Measurements from ENCODE around the gene ELL. TPM values are rescaled to one million over a fixed set of nuclear protein-coding genes. Genes with fewer than 3 reads are reported as not detected.
"Not testable (repeated sequence)": the region's sequence is repeated elsewhere in the genome, so short reads cannot be mapped to it uniquely, and the experiment has no call there.

Gene ELL
- total RNA-seq, 1 donor from 2014 or later, result 27.0 TPM

GRCh38 chr19:18417250-18418028, 104.4 kb downstream of the ELL start:
- peak; percentile 44 for DNase-seq (ENCODE audit: low spot score)
- peak overlapping the region; percentile 88 for H3K27ac Mint-ChIP-seq
- H3K4me3 Mint-ChIP-seq (ENCODE audit: low read depth), result peak overlapping the region; percentile 74
- no peaks in the 10 kb centered on the region for H3K9me3 Mint-ChIP-seq
- H3K4me1 Mint-ChIP-seq (ENCODE audit: low read depth), result peaks cover 59% of the 10 kb centered on the region
- intact Hi-C loops (cut with micrococcal nuclease), result no loop called here
- H3K36me3 Mint-ChIP-seq (ENCODE audit: low read depth), result peaks cover 4% of the 10 kb centered on the region
- peaks cover 3% of the 10 kb centered on the region for H3K27me3 Mint-ChIP-seq (ENCODE audit: low read depth)

- H3K9me3 Mint-ChIP-seq, result no peaks in the 10 kb centered on the region
- peak overlapping the region; percentile 88 for H3K27ac Mint-ChIP-seq
- peaks cover 54% of the 10 kb centered on the region for H3K4me1 Mint-ChIP-seq (ENCODE audit: low read depth)
- H3K4me3 Mint-ChIP-seq (ENCODE audit: low read depth), result peak overlapping the region; percentile 69
- peaks cover 4% of the 10 kb centered on the region for H3K36me3 Mint-ChIP-seq (ENCODE audit: low read depth)
- peak; percentile 69 for DNase-seq (ENCODE audit: low spot score)
- peaks cover 3% of the 10 kb centered on the region for H3K27me3 Mint-ChIP-seq (ENCODE audit: low read depth)
- intact Hi-C loops (cut with micrococcal nuclease), result no loop called here
These were observed 105.1 kb downstream of the ELL start for GRCh38 chr19:18416778-18417249.

- H3K4me3 Mint-ChIP-seq (ENCODE audit: low read depth), result peak overlapping the region; percentile 52
- H3K36me3 Mint-ChIP-seq (ENCODE audit: low read depth), result peaks cover 3% of the 10 kb centered on the region
- H3K27me3 Mint-ChIP-seq (ENCODE audit: low read depth), result peaks cover 6% of the 10 kb centered on the region
- H3K4me1 Mint-ChIP-seq (ENCODE audit: low read depth), result peaks cover 43% of the 10 kb centered on the region
- intact Hi-C loops (cut with micrococcal nuclease), result loop anchor here (2.0 kb wide), 1 partner anchor 211 kb away; the partner anchor contains the start of gene RAB3A
- no peaks in the 10 kb centered on the region for H3K9me3 Mint-ChIP-seq
- H3K27ac Mint-ChIP-seq, result peak overlapping the region; percentile 79
- DNase-seq (ENCODE audit: low spot score), result no peak
These were observed 106.5 kb downstream of the ELL start for GRCh38 chr19:18415178-18415867.

- no peaks in the 10 kb centered on the region for H3K36me3 Mint-ChIP-seq (ENCODE audit: low read depth)
- H3K27ac Mint-ChIP-seq, result peak overlapping the region; percentile 67
- peaks cover 41% of the 10 kb centered on the region for H3K4me1 Mint-ChIP-seq (ENCODE audit: low read depth)
- no peak for DNase-seq (ENCODE audit: low spot score)
- no peak overlapping the region for H3K4me3 Mint-ChIP-seq (ENCODE audit: low read depth)
- H3K27me3 Mint-ChIP-seq (ENCODE audit: low read depth), result peaks cover 6% of the 10 kb centered on the region
- intact Hi-C loops (cut with micrococcal nuclease), result loop anchor here (2.0 to 5.0 kb wide), 3 partner anchors 67 to 210 kb away; partner anchors contain the start of gene RAB3A
- no peaks in the 10 kb centered on the region for H3K9me3 Mint-ChIP-seq
These were observed 107.2 kb downstream of the ELL start for GRCh38 chr19:18414504-18415177.

- H3K27me3 Mint-ChIP-seq (ENCODE audit: low read depth), result peaks cover 6% of the 10 kb centered on the region
- intact Hi-C loops (cut with micrococcal nuclease), result loop anchor here (5.0 kb wide), 2 partner anchors 65 to 135 kb away; no protein-coding TSS in a partner anchor
- no peak for DNase-seq (ENCODE audit: low spot score)
- H3K4me3 Mint-ChIP-seq (ENCODE audit: low read depth), result no peak overlapping the region
- H3K27ac Mint-ChIP-seq, result no peak overlapping the region
- peaks cover 29% of the 10 kb centered on the region for H3K4me1 Mint-ChIP-seq (ENCODE audit: low read depth)
- no peaks in the 10 kb centered on the region for H3K36me3 Mint-ChIP-seq (ENCODE audit: low read depth)
- no peaks in the 10 kb centered on the region for H3K9me3 Mint-ChIP-seq
These were observed 109.1 kb downstream of the ELL start for GRCh38 chr19:18412610-18413239.

- no peak for DNase-seq (ENCODE audit: low spot score)
- Mint-ChIP-seq H3K4me3 (ENCODE audit: low read depth) (no peak overlapping the region), H3K36me3 (ENCODE audit: low read depth) (no peaks in the 10 kb centered on the region), H3K4me1 (ENCODE audit: low read depth) (no peaks in the 10 kb centered on the region), H3K27me3 (ENCODE audit: low read depth) (peaks cover 6% of the 10 kb centered on the region), H3K9me3 (no peaks in the 10 kb centered on the region), H3K27ac (no peak overlapping the region)
- intact Hi-C loops (cut with micrococcal nuclease), result no loop called here
These were observed 113.8 kb downstream of the ELL start for GRCh38 chr19:18408053-18408476.

GRCh38 chr19:18406749-18407148, 115.1 kb downstream of the ELL start:
- H3K4me3 Mint-ChIP-seq (ENCODE audit: low read depth), result no peak overlapping the region
- no peaks in the 10 kb centered on the region for H3K36me3 Mint-ChIP-seq (ENCODE audit: low read depth)
- peaks cover 3% of the 10 kb centered on the region for H3K27me3 Mint-ChIP-seq (ENCODE audit: low read depth)
- no peaks in the 10 kb centered on the region for H3K9me3 Mint-ChIP-seq
- intact Hi-C loops (cut with micrococcal nuclease), result no loop called here
- DNase-seq (ENCODE audit: low spot score), result no peak
- H3K27ac Mint-ChIP-seq, result no peak overlapping the region
- no peaks in the 10 kb centered on the region for H3K4me1 Mint-ChIP-seq (ENCODE audit: low read depth)

- not testable (repeated sequence) for H3K9me3 Mint-ChIP-seq
These were observed 116.1 kb downstream of the ELL start for GRCh38 chr19:18405754-18406153.

GRCh38 chr19:18402455-18403248, 119.2 kb downstream of the ELL start:
- intact Hi-C loops (cut with micrococcal nuclease); H3K4me1 Mint-ChIP-seq (ENCODE audit: low read depth); DNase-seq (ENCODE audit: low spot score); H3K4me3 Mint-ChIP-seq (ENCODE audit: low read depth); H3K9me3 Mint-ChIP-seq; H3K27me3 Mint-ChIP-seq (ENCODE audit: low read depth); H3K36me3 Mint-ChIP-seq (ENCODE audit: low read depth); H3K27ac Mint-ChIP-seq: not testable (repeated sequence)

More at GRCh38 chr19:18405754-18406153, 116.1 kb downstream of the ELL start:
- H3K27ac Mint-ChIP-seq; DNase-seq (ENCODE audit: low spot score); H3K27me3 Mint-ChIP-seq (ENCODE audit: low read depth); H3K4me3 Mint-ChIP-seq (ENCODE audit: low read depth); H3K36me3 Mint-ChIP-seq (ENCODE audit: low read depth); H3K4me1 Mint-ChIP-seq (ENCODE audit: low read depth); intact Hi-C loops (cut with micrococcal nuclease): not testable (repeated sequence)

- Mint-ChIP-seq H3K4me3 (ENCODE audit: low read depth) (no peak overlapping the region), H3K27ac (no peak overlapping the region), H3K27me3 (ENCODE audit: low read depth) (peaks cover 13% of the 10 kb centered on the region), H3K9me3 (no peaks in the 10 kb centered on the region), H3K4me1 (ENCODE audit: low read depth) (peaks cover 5% of the 10 kb centered on the region), H3K36me3 (ENCODE audit: low read depth) (no peaks in the 10 kb centered on the region)
- DNase-seq (ENCODE audit: low spot score), result no peak
- intact Hi-C loops (cut with micrococcal nuclease), result no loop called here
These were observed 120.2 kb downstream of the ELL start for GRCh38 chr19:18401580-18402112.

GRCh38 chr19:18399008-18399407, 122.9 kb downstream of the ELL start:
- H3K4me3 Mint-ChIP-seq (ENCODE audit: low read depth), result no peak overlapping the region
- no peaks in the 10 kb centered on the region for H3K9me3 Mint-ChIP-seq
- peaks cover 5% of the 10 kb centered on the region for H3K4me1 Mint-ChIP-seq (ENCODE audit: low read depth)
- no peak overlapping the region for H3K27ac Mint-ChIP-seq
- DNase-seq (ENCODE audit: low spot score), result no peak
- H3K27me3 Mint-ChIP-seq (ENCODE audit: low read depth), result peaks cover 18% of the 10 kb centered on the region
- intact Hi-C loops (cut with micrococcal nuclease), result no loop called here
- no peaks in the 10 kb centered on the region for H3K36me3 Mint-ChIP-seq (ENCODE audit: low read depth)
